ENCODE measurements around the gene ACOX2.

Gene ACOX2

DNA sequence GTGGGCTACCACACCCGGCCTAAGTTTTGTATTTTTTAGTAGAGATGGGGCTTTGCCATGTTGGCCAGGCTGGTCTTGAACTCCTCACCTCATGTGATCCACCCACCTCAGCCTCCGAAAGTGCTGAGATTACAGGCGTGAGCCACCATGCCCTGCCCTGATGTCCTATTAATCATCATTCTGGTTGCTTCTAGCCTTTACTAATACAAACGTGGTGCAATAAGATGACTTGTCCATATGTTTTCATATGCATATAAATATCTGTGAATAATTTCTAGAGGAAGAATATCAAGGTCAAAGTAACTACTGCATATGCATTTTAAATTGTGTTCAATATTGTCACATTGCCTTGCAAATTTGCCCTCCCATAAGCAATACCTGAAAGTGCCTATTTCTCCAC is 77.8 kb downstream of the ACOX2 start:
- no peak for TF ChIP-seq ZFP3 (CRISPR knock-in tag; IDR thresholded peaks at IDR 0.05)
- TF ChIP-seq ARNTL (CRISPR knock-in tag; IDR thresholded peaks at IDR 0.05; ENCODE audit: borderline replicate concordance, low read depth) = no peak
- no peak for TF ChIP-seq RARB (CRISPR knock-in tag; IDR thresholded peaks at IDR 0.05)
- TF ChIP-seq, protein P1, sequence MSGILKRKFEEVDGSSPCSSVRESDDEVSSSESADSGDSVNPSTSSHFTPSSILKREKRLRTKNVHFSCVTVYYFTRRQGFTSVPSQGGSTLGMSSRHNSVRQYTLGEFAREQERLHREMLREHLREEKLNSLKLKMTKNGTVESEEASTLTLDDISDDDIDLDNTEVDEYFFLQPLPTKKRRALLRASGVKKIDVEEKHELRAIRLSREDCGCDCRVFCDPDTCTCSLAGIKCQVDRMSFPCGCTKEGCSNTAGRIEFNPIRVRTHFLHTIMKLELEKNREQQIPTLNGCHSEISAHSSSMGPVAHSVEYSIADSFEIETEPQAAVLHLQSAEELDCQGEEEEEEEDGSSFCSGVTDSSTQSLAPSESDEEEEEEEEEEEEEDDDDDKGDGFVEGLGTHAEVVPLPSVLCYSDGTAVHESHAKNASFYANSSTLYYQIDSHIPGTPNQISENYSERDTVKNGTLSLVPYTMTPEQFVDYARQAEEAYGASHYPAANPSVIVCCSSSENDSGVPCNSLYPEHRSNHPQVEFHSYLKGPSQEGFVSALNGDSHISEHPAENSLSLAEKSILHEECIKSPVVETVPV (CRISPR knock-in tag; IDR thresholded peaks at IDR 0.05) = no peak
- TF ChIP-seq OSR1 (CRISPR knock-in tag; IDR thresholded peaks at IDR 0.05) = no peak
- TF ChIP-seq, protein P2, sequence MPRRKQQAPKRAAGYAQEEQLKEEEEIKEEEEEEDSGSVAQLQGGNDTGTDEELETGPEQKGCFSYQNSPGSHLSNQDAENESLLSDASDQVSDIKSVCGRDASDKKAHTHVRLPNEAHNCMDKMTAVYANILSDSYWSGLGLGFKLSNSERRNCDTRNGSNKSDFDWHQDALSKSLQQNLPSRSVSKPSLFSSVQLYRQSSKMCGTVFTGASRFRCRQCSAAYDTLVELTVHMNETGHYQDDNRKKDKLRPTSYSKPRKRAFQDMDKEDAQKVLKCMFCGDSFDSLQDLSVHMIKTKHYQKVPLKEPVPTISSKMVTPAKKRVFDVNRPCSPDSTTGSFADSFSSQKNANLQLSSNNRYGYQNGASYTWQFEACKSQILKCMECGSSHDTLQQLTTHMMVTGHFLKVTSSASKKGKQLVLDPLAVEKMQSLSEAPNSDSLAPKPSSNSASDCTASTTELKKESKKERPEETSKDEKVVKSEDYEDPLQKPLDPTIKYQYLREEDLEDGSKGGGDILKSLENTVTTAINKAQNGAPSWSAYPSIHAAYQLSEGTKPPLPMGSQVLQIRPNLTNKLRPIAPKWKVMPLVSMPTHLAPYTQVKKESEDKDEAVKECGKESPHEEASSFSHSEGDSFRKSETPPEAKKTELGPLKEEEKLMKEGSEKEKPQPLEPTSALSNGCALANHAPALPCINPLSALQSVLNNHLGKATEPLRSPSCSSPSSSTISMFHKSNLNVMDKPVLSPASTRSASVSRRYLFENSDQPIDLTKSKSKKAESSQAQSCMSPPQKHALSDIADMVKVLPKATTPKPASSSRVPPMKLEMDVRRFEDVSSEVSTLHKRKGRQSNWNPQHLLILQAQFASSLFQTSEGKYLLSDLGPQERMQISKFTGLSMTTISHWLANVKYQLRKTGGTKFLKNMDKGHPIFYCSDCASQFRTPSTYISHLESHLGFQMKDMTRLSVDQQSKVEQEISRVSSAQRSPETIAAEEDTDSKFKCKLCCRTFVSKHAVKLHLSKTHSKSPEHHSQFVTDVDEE (CRISPR knock-in tag; IDR thresholded peaks at IDR 0.05) = no peak
- no peak for ATAC-seq

Measured in SK-N-SH treated with all-trans-retinoic acid at 6 μM for 48 hours (cell line).